Measurements from ENCODE around the gene YIPF4. TPM values are rescaled to one million over a fixed set of nuclear protein-coding genes. Genes with fewer than 3 reads are reported as not detected.
"Not testable (repeated sequence)": the region's sequence is repeated elsewhere in the genome, so short reads cannot be mapped to it uniquely, and the experiment has no call there.

YIPF4 gene
- total and polyA plus RNA-seq, 7 donors, result 10.2 to 26.4 (median 16.1) TPM

- WGBS, 2 donors, result 38 to 73% methylated on average over 2 of the region's 2 CpGs
- H3K27ac ChIP-seq, result no peak overlapping the region
These were observed 14.0 kb downstream of the YIPF4 start for GRCh38 chr2:32291746-32292145.

DNA sequence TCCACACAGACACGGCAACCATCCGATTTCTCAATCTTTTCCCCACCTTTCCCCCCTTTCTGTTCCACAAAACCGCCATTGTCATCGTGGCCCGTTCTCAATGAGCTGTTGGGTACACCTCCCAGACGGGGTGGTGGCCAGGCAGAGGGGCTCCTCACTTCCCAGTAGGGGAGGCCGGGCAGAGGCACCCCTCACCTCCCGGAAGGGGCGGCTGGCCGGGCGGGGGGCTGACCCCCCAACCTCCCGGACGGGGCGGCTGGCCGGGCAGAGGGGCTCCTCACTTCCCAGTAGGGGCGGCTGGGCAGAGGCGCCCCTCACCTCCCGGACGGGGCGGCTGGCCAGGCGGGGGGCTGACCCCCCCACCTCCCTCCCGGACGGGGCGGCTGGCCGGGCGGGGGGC lies 15.8 kb downstream of the YIPF4 start:
- DNase-seq; H3K9me3 ChIP-seq; intact Hi-C loops (cut with DNase I); H3K4me3 ChIP-seq; H3K27me3 ChIP-seq; H3K27ac ChIP-seq: not testable (repeated sequence)
- H3K36me3 ChIP-seq, result peaks cover 0 to 54% (median 10%) of the 10 kb centered on the region in 4 donors
- WGBS, 2 donors, result 98 to 99% methylated on average over 17 to 18 of the region's 26 CpGs
- H3K4me1 ChIP-seq, result peaks cover 0 to 17% (median 13%) of the 10 kb centered on the region in 4 donors

More at GRCh38 chr2:32291746-32292145, 14.0 kb downstream of the YIPF4 start:
- H3K27me3 ChIP-seq, result no peaks in the 10 kb centered on the region
- H3K4me1 ChIP-seq, result peaks cover 0 to 26% (median 16%) of the 10 kb centered on the region in 4 donors
- H3K4me3 ChIP-seq, result no peak overlapping the region
- no peak for DNase-seq
- H3K9me3 ChIP-seq, result no peaks in the 10 kb centered on the region
- no peak for TF ChIP-seq POLR2AphosphoS5 (IDR thresholded peaks at IDR 0.05)
- no peak for TF ChIP-seq POLR2A (IDR thresholded peaks at IDR 0.05)
- TF ChIP-seq EP300 (IDR thresholded peaks at IDR 0.05), result no peak
- TF ChIP-seq CTCF (IDR thresholded peaks at IDR 0.05), result no peak
- intact Hi-C loops (cut with DNase I), result no loop called here
- H3K36me3 ChIP-seq, result peaks cover 0 to 44% (median 10%) of the 10 kb centered on the region in 4 donors

- peaks cover 0 to 11% (median 7%) of the 10 kb centered on the region in 4 donors for H3K4me1 ChIP-seq
- DNase-seq; H3K27me3 ChIP-seq; intact Hi-C loops (cut with DNase I); H3K4me3 ChIP-seq; H3K27ac ChIP-seq; H3K9me3 ChIP-seq: not testable (repeated sequence)
- peaks cover 0 to 60% (median 12%) of the 10 kb centered on the region in 4 donors for H3K36me3 ChIP-seq
- WGBS, 2 donors, result 97 to 98% methylated on average over 43 of the region's 43 CpGs
These were observed 16.4 kb downstream of the YIPF4 start for GRCh38 chr2:32293966-32294562.

- intact Hi-C loops (cut with DNase I), result no loop called here
- Histone ChIP-seq H3K4me3 (no peak overlapping the region), H3K36me3 (peaks cover 0 to 32% (median 4%) of the 10 kb centered on the region in 4 donors), H3K27ac (no peak overlapping the region), H3K27me3 (no peaks in the 10 kb centered on the region), H3K9me3 (no peaks in the 10 kb centered on the region), H3K4me1 (no peaks in the 10 kb centered on the region)
- TF ChIP-seq CTCF (IDR thresholded peaks at IDR 0.05), result no peak
- no peak for TF ChIP-seq POLR2AphosphoS5 (IDR thresholded peaks at IDR 0.05)
- TF ChIP-seq POLR2A (IDR thresholded peaks at IDR 0.05), result no peak
- TF ChIP-seq EP300 (IDR thresholded peaks at IDR 0.05), result no peak
- 95 to 97% methylated on average over 7 of the region's 7 CpGs for WGBS, 2 donors
- no peak for DNase-seq
These were observed 32.9 kb downstream of the YIPF4 start for GRCh38 chr2:32310577-32310976.

GRCh38 chr2:32314886-32315285 lies 37.2 kb downstream of the YIPF4 start:
- no peaks in the 10 kb centered on the region for H3K9me3 ChIP-seq
- H3K36me3 ChIP-seq, result peaks cover 0 to 12% (median 4%) of the 10 kb centered on the region in 4 donors
- WGBS, 2 donors, result 65 to 88% methylated on average over 1 of the region's 1 CpG
- no peaks in the 10 kb centered on the region for H3K4me1 ChIP-seq
- TF ChIP-seq POLR2AphosphoS5 (IDR thresholded peaks at IDR 0.05) (no peak), POLR2A (IDR thresholded peaks at IDR 0.05) (no peak), CTCF (IDR thresholded peaks at IDR 0.05) (no peak)
- intact Hi-C loops (cut with DNase I), result no loop called here
- H3K27ac ChIP-seq, result no peak overlapping the region
- no peaks in the 10 kb centered on the region for H3K27me3 ChIP-seq
- DNase-seq, result no peak
- no peak overlapping the region for H3K4me3 ChIP-seq

DNA sequence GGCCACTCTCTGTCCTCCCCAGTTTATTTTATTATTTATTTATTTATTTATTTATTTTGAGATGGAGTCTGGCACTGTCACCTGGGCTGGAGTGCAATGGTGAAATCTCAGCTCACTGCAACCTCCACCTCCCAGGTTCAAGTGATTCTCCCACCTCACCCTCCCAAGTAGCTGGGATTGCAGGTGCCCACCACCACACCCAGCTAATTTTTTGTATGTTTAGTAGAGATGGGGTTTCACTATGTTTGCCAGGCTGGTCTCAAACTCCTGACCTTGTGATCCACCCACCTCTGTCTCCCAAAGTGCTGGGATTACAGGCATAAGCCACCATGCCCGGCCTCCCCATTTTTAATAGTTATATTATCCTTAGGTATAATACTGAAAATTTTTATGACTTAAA lies 51.0 kb downstream of the YIPF4 start:
- H3K9me3 ChIP-seq; DNase-seq; H3K27ac ChIP-seq; H3K27me3 ChIP-seq; H3K4me3 ChIP-seq; intact Hi-C loops (cut with DNase I); H3K4me1 ChIP-seq; H3K36me3 ChIP-seq: not testable (repeated sequence)
- WGBS, 2 donors, result 19 to 79% methylated on average over 1 of the region's 1 CpG

DNA sequence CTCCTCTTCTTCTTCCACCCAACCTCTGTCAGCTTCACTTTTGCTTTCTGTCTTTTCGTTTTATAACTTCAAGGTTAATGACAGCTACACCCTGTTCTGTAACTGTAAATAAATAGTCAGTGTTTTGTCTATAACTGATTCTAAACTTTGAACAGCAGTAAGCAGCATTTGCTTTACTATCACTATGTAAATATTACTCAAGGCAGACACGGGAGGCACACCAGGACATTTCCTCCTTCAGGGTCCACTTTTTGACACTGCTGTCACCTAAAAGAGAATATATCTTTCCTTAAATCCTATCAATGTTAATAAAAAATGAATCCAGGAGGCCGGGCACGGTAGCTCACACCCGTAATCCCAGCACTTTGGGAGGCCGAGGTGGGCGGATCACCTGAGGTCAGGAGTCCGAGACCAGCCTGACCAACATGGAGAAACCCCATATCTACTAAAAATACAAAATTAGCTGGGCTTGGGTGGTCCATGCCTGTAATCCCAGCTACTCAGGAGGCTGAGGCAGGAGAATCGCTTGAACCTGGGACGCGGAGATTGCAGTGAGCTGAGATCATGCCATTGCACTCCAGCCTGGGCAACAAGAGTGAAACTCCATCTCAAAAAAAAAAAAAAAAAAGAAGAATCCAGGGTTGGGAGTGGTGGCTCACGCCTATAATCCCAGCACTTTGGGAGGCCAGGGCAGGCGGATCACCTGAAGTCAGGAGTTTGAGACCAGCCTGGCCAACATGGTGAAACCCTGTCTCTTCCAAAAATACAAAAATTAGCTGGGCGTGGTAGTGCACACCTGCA lies 51.7 kb downstream of the YIPF4 start:
- WGBS, 2 donors, result 20 to 74% methylated on average over 14 of the region's 14 CpGs
- H3K27me3 ChIP-seq; DNase-seq; H3K36me3 ChIP-seq; H3K27ac ChIP-seq; H3K4me1 ChIP-seq; H3K4me3 ChIP-seq; H3K9me3 ChIP-seq; intact Hi-C loops (cut with DNase I): not testable (repeated sequence)
